ENCODE results near the gene ZNF185. TPM values are rescaled to one million over a fixed set of nuclear protein-coding genes. Genes with fewer than 3 reads are reported as not detected.

The ZNF185 gene
- polyA plus RNA-seq, 3 donors = 39.1 to 82.9 (median 40.5) TPM

DNA sequence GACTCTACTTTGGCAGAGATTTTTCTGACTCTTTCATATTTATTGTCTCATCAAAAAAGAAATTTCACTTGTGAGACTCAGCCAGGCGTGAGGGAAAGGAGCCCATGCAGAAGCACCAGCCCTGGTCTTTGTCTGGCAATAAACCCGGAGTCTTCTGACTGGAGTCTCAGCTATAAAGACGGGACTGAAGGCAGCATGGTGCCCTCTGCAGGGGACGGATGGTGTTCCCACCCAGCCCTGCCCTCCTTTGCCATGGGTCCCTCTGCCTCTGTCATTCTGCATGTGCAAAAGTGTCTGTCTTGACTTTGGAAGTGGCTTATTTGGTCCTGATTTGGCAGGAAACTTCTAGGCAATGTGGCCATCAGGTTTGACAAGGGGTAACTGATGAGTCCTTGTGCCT is 14.2 kb downstream of the ZNF185 start:
- Histone ChIP-seq H3K27ac (ENCODE audit: low read depth in 1 of 2, low read length in 2 of 2) (no peak overlapping the region), H3K4me1 (ENCODE audit: control insufficient read depth in 1 of 2, insufficient read depth in 2 of 2, low read length in 2 of 2) (peaks cover 26 to 30% of the 10 kb centered on the region in 2 donors), H3K9ac (ENCODE audit: insufficient read depth, low read length, poor library complexity, severe bottlenecking) (no peak overlapping the region), H3K36me3 (replicated peaks in 1 of 2; ENCODE audit: control insufficient read depth in 1 of 2, insufficient read depth in 2 of 2, low read length in 2 of 2) (no peaks in the 10 kb centered on the region), H3K79me2 (ENCODE audit: insufficient read depth, low read length) (no peaks in the 10 kb centered on the region), H3K4me2 (replicated peaks; ENCODE audit: extremely low read depth, low read length, poor library complexity, severe bottlenecking) (no peak overlapping the region), H3K9me3 (replicated peaks in 1 of 2; ENCODE audit: control insufficient read depth in 1 of 2, insufficient read depth in 1 of 2, low read length in 2 of 2) (no peaks in the 10 kb centered on the region), H3K27me3 (ENCODE audit: control insufficient read depth in 2 of 2, insufficient read depth in 2 of 2, low read length in 2 of 2) (no peaks in the 10 kb centered on the region), H3K4me3 (replicated peaks in 1 of 3; ENCODE audit: low read depth in 2 of 3, low read length in 3 of 3) (no peak overlapping the region), H4K20me1 (ENCODE audit: insufficient read depth, low read length) (no peaks in the 10 kb centered on the region), H2AFZ (ENCODE audit: insufficient read depth, low read depth, low read length, poor library complexity, severe bottlenecking) (no peak overlapping the region)
- Mint-ChIP-seq H3K9me3 (peaks cover 0 to 3% (median 0%) of the 10 kb centered on the region in 7 donors), H3K4me1 (peaks cover 20% of the 10 kb centered on the region), H3K27ac (no peak overlapping the region), H3K36me3 (no peaks in the 10 kb centered on the region), H3K4me3 (no peak overlapping the region), H3K27me3 (ENCODE audit: low read depth in 3 of 3) (peaks cover 2 to 9% (median 7%) of the 10 kb centered on the region in 3 donors)
- 37% methylated on average over 3 of the region's 4 CpGs for WGBS (ENCODE audit: insufficient coverage)
- no peak for DNase-seq
- TF ChIP-seq, protein P1, sequence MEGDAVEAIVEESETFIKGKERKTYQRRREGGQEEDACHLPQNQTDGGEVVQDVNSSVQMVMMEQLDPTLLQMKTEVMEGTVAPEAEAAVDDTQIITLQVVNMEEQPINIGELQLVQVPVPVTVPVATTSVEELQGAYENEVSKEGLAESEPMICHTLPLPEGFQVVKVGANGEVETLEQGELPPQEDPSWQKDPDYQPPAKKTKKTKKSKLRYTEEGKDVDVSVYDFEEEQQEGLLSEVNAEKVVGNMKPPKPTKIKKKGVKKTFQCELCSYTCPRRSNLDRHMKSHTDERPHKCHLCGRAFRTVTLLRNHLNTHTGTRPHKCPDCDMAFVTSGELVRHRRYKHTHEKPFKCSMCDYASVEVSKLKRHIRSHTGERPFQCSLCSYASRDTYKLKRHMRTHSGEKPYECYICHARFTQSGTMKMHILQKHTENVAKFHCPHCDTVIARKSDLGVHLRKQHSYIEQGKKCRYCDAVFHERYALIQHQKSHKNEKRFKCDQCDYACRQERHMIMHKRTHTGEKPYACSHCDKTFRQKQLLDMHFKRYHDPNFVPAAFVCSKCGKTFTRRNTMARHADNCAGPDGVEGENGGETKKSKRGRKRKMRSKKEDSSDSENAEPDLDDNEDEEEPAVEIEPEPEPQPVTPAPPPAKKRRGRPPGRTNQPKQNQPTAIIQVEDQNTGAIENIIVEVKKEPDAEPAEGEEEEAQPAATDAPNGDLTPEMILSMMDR (IDR thresholded peaks at IDR 0.05) = no peak
- intact Hi-C loops (cut with micrococcal nuclease) = no loop called here

- Histone ChIP-seq H3K4me3 (replicated peaks in 1 of 3; ENCODE audit: low read depth in 2 of 3, low read length in 3 of 3) (no peak overlapping the region), H2AFZ (ENCODE audit: insufficient read depth, low read depth, low read length, poor library complexity, severe bottlenecking) (no peak overlapping the region), H3K27ac (ENCODE audit: low read depth in 1 of 2, low read length in 2 of 2) (no peak overlapping the region), H3K36me3 (replicated peaks in 1 of 2; ENCODE audit: control insufficient read depth in 1 of 2, insufficient read depth in 2 of 2, low read length in 2 of 2) (no peaks in the 10 kb centered on the region), H3K27me3 (ENCODE audit: control insufficient read depth in 2 of 2, insufficient read depth in 2 of 2, low read length in 2 of 2) (no peaks in the 10 kb centered on the region), H3K4me1 (ENCODE audit: control insufficient read depth in 1 of 2, insufficient read depth in 2 of 2, low read length in 2 of 2) (peaks cover 31 to 35% of the 10 kb centered on the region in 2 donors), H3K79me2 (ENCODE audit: insufficient read depth, low read length) (no peaks in the 10 kb centered on the region), H3K4me2 (replicated peaks; ENCODE audit: extremely low read depth, low read length, poor library complexity, severe bottlenecking) (no peak overlapping the region), H4K20me1 (ENCODE audit: insufficient read depth, low read length) (no peaks in the 10 kb centered on the region), H3K9me3 (replicated peaks in 1 of 2; ENCODE audit: control insufficient read depth in 1 of 2, insufficient read depth in 1 of 2, low read length in 2 of 2) (no peaks in the 10 kb centered on the region), H3K9ac (ENCODE audit: insufficient read depth, low read length, poor library complexity, severe bottlenecking) (no peak overlapping the region)
- Mint-ChIP-seq H3K36me3 (no peaks in the 10 kb centered on the region), H3K4me3 (no peak overlapping the region), H3K4me1 (peaks cover 25% of the 10 kb centered on the region), H3K9me3 (peaks cover 0 to 2% (median 0%) of the 10 kb centered on the region in 7 donors), H3K27ac (peak overlapping the region in 1 of 7 donors; percentile 63), H3K27me3 (ENCODE audit: low read depth in 3 of 3) (peaks cover 2 to 6% (median 2%) of the 10 kb centered on the region in 3 donors)
- intact Hi-C loops (cut with micrococcal nuclease) = no loop called here
- no peak for DNase-seq
- TF ChIP-seq, protein P1 (IDR thresholded peaks at IDR 0.05) = no peak
- 57% methylated on average over 3 of the region's 7 CpGs for WGBS (ENCODE audit: insufficient coverage)
Observed at GRCh38 chrX:152912641-152913040, 14.8 kb downstream of the ZNF185 start.

All from CD14-positive monocyte (primary cell).